HG02973 (cell line): Measurements from ENCODE around the gene CREBBP.

Experiments used
- ATAC-seq: cut with Tn5 transposase; IDR thresholded peaks from one replicate; pipeline ENCODE4 v1.9.1; 2021; ENCODE audit warnings: moderate library complexity; ENCODE audit not compliant: unreplicated experiment

Gene CREBBP

GRCh38 chr16:3800019-3800418 is 80.5 kb downstream of the CREBBP start:
- ATAC-seq = no peak

- ATAC-seq = no peak
Measured at GRCh38 chr16:3799354-3799753, 81.2 kb downstream of the CREBBP start.

GRCh38 chr16:3798838-3799237 is 81.7 kb downstream of the CREBBP start:
- no peak for ATAC-seq

- ATAC-seq = peak; percentile 53
Measured at GRCh38 chr16:3797904-3798811, 82.4 kb downstream of the CREBBP start.

GRCh38 chr16:3797473-3797872 is 83.0 kb downstream of the CREBBP start:
- no peak for ATAC-seq

GRCh38 chr16:3793161-3793576 is 87.3 kb downstream of the CREBBP start:
- ATAC-seq = no peak

GRCh38 chr16:3792472-3793012 is 88.0 kb downstream of the CREBBP start:
- ATAC-seq = no peak

- no peak for ATAC-seq
Measured at GRCh38 chr16:3791701-3792100, 88.8 kb downstream of the CREBBP start.

GRCh38 chr16:3789375-3790099 is 91.0 kb downstream of the CREBBP start:
- no peak for ATAC-seq

- no peak for ATAC-seq
Measured at GRCh38 chr16:3788711-3789374, 91.7 kb downstream of the CREBBP start.

GRCh38 chr16:3787924-3788661 is 92.4 kb downstream of the CREBBP start:
- ATAC-seq = no peak

- ATAC-seq = no peak
Measured at GRCh38 chr16:3785413-3785812, 95.1 kb downstream of the CREBBP start.

- no peak for ATAC-seq
Measured at GRCh38 chr16:3783516-3783915, 97.0 kb downstream of the CREBBP start.

GRCh38 chr16:3782566-3782965 is 97.9 kb downstream of the CREBBP start:
- no peak for ATAC-seq

GRCh38 chr16:3781421-3781820 is 99.1 kb downstream of the CREBBP start:
- ATAC-seq = no peak

GRCh38 chr16:3780570-3780969 is 99.9 kb downstream of the CREBBP start:
- ATAC-seq = no peak

GRCh38 chr16:3776316-3776715 is 104.2 kb downstream of the CREBBP start:
- no peak for ATAC-seq

GRCh38 chr16:3774819-3775218 is 105.7 kb downstream of the CREBBP start:
- no peak for ATAC-seq

- no peak for ATAC-seq
Measured at GRCh38 chr16:3774156-3774767, 106.3 kb downstream of the CREBBP start.

GRCh38 chr16:3773663-3774062 is 106.8 kb downstream of the CREBBP start:
- ATAC-seq = no peak
